ENCODE results near the gene GUSB. TPM values are rescaled to one million over a fixed set of nuclear protein-coding genes. Genes with fewer than 3 reads are reported as not detected.
A peak's percentile ranks its signal among the peaks of the same experiment; 100 is the strongest.
"Not testable (repeated sequence)": the region's sequence is repeated elsewhere in the genome, so short reads cannot be mapped to it uniquely, and the experiment has no call there.

The GUSB gene
- polyA plus RNA-seq, 2 of the 4 experiments (the other 2 are of a cell fraction) = 32.3 TPM

DNA sequence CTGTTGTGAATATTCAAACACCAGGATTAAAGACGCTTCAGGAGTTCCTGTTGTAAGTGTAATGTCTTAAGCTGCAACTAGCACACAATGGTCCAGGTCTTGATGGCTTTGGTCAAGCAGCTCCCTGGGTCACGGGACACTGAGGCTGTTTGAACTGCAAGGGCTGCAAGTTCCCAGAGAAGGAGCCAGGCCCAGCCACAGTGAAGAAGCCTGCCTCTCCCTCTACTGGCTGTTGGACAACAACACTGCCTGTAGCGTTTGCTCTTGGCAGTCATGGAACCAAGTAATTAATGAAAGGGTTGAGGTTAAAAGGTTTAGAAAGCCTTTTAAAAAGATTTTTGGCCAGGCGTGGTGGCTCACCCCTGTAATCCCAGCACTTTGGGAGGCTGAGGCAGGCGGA lies 31.9 kb upstream of the GUSB start:
- ChIA-PET POLR2A (no interaction called here), CTCF (interaction anchor here (0.8 to 1.8 kb wide), 7 partner anchors 8 to 705 kb away, joined by 3 to 6 read pairs (median 3); no protein-coding TSS in a partner anchor)
- 49% methylated on average over 5 of the region's 5 CpGs for WGBS (ENCODE audit: missing lambda C conversion rate)
- Histone ChIP-seq H3K4me1 (no peaks in the 10 kb centered on the region), H3K9me3 (no peaks in the 10 kb centered on the region), H3K27ac (no peak overlapping the region), H3K4me2 (no peak overlapping the region), H3K4me3 (no peak overlapping the region)
- no peak for FAIRE-seq
- peak; percentile 94 to 95 for ATAC-seq
- peak; percentile 35; the same call in 1 of the 3 replicates for TF ChIP-seq SMC3 (IDR thresholded peaks at IDR 0.05)
- TF ChIP-seq, protein P1, sequence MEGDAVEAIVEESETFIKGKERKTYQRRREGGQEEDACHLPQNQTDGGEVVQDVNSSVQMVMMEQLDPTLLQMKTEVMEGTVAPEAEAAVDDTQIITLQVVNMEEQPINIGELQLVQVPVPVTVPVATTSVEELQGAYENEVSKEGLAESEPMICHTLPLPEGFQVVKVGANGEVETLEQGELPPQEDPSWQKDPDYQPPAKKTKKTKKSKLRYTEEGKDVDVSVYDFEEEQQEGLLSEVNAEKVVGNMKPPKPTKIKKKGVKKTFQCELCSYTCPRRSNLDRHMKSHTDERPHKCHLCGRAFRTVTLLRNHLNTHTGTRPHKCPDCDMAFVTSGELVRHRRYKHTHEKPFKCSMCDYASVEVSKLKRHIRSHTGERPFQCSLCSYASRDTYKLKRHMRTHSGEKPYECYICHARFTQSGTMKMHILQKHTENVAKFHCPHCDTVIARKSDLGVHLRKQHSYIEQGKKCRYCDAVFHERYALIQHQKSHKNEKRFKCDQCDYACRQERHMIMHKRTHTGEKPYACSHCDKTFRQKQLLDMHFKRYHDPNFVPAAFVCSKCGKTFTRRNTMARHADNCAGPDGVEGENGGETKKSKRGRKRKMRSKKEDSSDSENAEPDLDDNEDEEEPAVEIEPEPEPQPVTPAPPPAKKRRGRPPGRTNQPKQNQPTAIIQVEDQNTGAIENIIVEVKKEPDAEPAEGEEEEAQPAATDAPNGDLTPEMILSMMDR (IDR thresholded peaks at IDR 0.05) = peak; percentile 40
- TF ChIP-seq RAD21 (conservative IDR thresholded peaks at IDR 0.05 in 1 of 2, IDR thresholded peaks at IDR 0.05 in 1 of 2) = peak; percentile 48 to 63
- no peak for TF ChIP-seq HDAC2 (IDR thresholded peaks at IDR 0.05)
- peak; percentile 23 to 67 for DNase-seq (ENCODE audit: low read depth in 1 of 2, low spot score in 1 of 2)

DNA sequence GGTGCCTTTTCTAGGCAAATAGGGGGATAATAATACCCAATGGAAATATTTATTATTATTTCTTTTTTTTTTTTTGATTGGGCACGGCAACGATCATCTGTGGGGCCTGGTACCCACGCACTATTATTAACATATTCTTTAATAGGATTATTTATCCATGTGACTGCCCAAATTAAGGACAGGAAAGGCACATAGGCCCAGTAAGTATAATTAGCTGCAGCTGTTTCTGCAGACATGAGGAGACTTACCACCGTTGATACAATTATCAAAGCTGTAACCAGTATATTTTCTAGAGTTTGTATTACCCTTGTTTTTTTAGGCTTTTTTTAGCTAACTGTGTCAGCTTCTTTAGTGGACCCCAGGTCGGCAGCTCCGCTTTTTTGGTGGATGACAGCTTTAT lies 25.2 kb upstream of the GUSB start:
- DNase-seq (ENCODE audit: low read depth in 1 of 2, low spot score in 1 of 2) (no peak), FAIRE-seq (no peak), ATAC-seq (no peak)
- ChIA-PET CTCF (interaction anchor here (1.1 kb wide), 1 partner anchor 23 kb away, joined by 4 read pairs; no protein-coding TSS in a partner anchor), POLR2A (no interaction called here)
- WGBS (ENCODE audit: missing lambda C conversion rate) = 87% methylated on average over 6 of the region's 6 CpGs
- Histone ChIP-seq H3K4me3 (no peak overlapping the region), H3K4me1 (no peaks in the 10 kb centered on the region), H3K4me2 (no peak overlapping the region), H3K27ac (no peak overlapping the region), H3K9me3 (no peaks in the 10 kb centered on the region)
- TF ChIP-seq EHF (CRISPR knock-in tag; IDR thresholded peaks at IDR 0.05) = no peak
- TF ChIP-seq JUN (IDR thresholded peaks at IDR 0.05) = no peak
- no peak for TF ChIP-seq KDM5A (IDR thresholded peaks at IDR 0.05)
- TF ChIP-seq, protein P2, sequence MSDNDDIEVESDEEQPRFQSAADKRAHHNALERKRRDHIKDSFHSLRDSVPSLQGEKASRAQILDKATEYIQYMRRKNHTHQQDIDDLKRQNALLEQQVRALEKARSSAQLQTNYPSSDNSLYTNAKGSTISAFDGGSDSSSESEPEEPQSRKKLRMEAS (IDR thresholded peaks at IDR 0.05) = no peak
- TF ChIP-seq, protein P3, sequence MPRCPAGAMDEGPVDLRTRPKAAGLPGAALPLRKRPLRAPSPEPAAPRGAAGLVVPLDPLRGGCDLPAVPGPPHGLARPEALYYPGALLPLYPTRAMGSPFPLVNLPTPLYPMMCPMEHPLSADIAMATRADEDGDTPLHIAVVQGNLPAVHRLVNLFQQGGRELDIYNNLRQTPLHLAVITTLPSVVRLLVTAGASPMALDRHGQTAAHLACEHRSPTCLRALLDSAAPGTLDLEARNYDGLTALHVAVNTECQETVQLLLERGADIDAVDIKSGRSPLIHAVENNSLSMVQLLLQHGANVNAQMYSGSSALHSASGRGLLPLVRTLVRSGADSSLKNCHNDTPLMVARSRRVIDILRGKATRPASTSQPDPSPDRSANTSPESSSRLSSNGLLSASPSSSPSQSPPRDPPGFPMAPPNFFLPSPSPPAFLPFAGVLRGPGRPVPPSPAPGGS (IDR thresholded peaks at IDR 0.05) = no peak
- TF ChIP-seq, protein P1 (IDR thresholded peaks at IDR 0.05) = no peak
- no peak for TF ChIP-seq FOSB (CRISPR knock-in tag; IDR thresholded peaks at IDR 0.05)
- no peak for TF ChIP-seq ZFP36 (IDR thresholded peaks at IDR 0.05; ENCODE audit: borderline replicate concordance, partially characterized antibody)
- TF ChIP-seq BHLHE40 (IDR thresholded peaks at IDR 0.05; ENCODE audit: low read depth, low read length) = no peak
- no peak for TF ChIP-seq RCOR1 (IDR thresholded peaks at IDR 0.05; ENCODE audit: low read depth, low read length)
- TF ChIP-seq GATA3 (IDR thresholded peaks at IDR 0.05; ENCODE audit: borderline replicate concordance) = no peak
- no peak for TF ChIP-seq NPAS2 (CRISPR knock-in tag; IDR thresholded peaks at IDR 0.05; ENCODE audit: borderline replicate concordance)
- TF ChIP-seq HDAC2 (IDR thresholded peaks at IDR 0.05) = no peak
- TF ChIP-seq ZSCAN20 (CRISPR knock-in tag; IDR thresholded peaks at IDR 0.05) = no peak
- TF ChIP-seq, protein P4, sequence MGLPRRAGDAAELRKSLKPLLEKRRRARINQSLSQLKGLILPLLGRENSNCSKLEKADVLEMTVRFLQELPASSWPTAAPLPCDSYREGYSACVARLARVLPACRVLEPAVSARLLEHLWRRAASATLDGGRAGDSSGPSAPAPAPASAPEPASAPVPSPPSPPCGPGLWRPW (IDR thresholded peaks at IDR 0.05) = no peak
- TF ChIP-seq RARB (CRISPR knock-in tag; IDR thresholded peaks at IDR 0.05) = no peak
- no peak for TF ChIP-seq EP300 (IDR thresholded peaks at IDR 0.05)

DNA sequence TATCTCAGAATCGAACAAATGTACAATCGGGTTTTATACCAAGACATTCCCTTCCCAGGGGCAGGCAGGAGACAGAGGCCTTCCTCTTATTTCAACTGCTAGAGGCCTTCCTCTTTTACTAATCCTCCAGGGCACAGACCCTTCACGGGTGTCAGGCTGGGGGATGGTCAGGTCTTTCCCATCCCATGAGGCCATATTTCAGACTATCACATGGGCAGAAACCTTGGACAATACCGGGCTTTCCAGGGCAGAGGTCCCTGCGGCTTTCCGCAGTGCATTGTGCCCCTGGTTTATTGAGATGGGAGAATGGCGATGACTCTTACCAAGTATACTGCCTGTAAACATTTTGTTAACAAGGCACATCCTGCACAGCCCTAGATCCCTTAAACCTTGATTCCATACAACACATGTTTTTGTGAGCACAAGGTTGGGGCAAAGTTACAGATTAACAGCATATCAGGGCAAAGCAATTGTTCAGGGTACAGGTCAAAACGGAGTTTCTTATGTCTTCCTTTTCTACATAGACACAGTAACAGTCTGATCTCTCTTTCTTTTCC lies 23.2 kb upstream of the GUSB start:
- ATAC-seq; H3K4me2 ChIP-seq; H3K4me3 ChIP-seq; H3K9me3 ChIP-seq; H3K4me1 ChIP-seq; FAIRE-seq; H3K27ac ChIP-seq; POLR2A ChIA-PET; DNase-seq (ENCODE audit: low read depth in 1 of 2, low spot score in 1 of 2): not testable (repeated sequence)
- CTCF ChIA-PET = interaction anchor here (1.2 kb wide), 1 partner anchor 9 kb away, joined by 3 read pairs; no protein-coding TSS in a partner anchor
- 86% methylated on average over 8 of the region's 8 CpGs for WGBS (ENCODE audit: missing lambda C conversion rate)

DNA sequence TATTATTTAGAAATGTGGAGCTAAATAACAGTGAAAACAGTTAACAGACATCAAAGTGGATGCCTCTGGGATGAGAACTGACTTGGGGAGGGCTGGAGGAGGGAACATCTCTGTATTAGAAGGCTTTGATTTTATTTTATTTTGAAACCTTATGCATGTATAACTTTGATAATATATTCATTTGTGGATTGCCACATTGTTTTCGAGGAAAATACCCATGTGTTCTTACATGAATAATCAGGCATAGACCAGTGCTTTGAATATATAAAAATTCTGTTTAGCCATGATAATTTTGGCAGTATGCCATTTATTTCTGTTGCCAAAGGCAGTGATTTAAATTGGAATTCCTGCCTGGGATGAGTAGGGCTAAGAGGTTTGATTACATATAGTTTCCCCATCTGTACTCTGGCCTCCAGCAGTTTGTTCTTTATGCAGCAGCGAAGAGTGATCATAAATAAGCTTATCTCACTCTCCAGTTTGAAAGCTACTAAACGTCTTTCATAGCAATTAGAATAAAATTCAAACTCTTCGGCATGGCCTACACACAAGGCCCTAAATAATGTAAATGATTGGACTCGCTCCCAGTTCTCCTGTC lies 18.9 kb upstream of the GUSB start:
- ATAC-seq; CTCF ChIA-PET; DNase-seq (ENCODE audit: low read depth in 1 of 2, low spot score in 1 of 2); H3K27ac ChIP-seq; POLR2A ChIA-PET; H3K9me3 ChIP-seq; H3K4me1 ChIP-seq; H3K4me3 ChIP-seq; H3K4me2 ChIP-seq; FAIRE-seq: not testable (repeated sequence)
- 31% methylated on average over 1 of the region's 5 CpGs for WGBS (ENCODE audit: missing lambda C conversion rate)

DNA sequence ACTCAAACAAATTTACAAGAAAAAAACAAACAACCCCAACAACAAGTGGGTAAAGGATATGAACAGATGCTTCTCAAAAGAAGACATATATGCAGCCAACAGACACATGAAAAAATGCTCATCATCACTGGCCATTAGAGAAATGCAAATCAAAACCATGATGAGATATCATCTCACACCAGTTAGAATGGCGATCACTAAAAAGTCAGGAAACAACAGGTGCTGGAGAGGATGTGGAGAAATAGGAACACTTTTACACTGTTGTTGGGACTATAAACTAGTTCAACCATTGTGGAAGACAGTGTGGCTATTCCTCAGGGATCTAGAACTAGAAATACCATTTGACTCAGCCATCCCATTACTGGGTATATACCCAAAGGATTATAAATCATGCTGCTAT lies 13.0 kb upstream of the GUSB start:
- DNase-seq (ENCODE audit: low read depth in 1 of 2, low spot score in 1 of 2); POLR2A ChIA-PET; H3K4me2 ChIP-seq; CTCF ChIA-PET; H3K27ac ChIP-seq; H3K4me3 ChIP-seq; FAIRE-seq; H3K9me3 ChIP-seq; ATAC-seq; H3K4me1 ChIP-seq: not testable (repeated sequence)
- 11% methylated on average over 1 of the region's 1 CpG for WGBS (ENCODE audit: missing lambda C conversion rate)
